Measurements from ENCODE around the gene C11orf91. TPM values are rescaled to one million over a fixed set of nuclear protein-coding genes. Genes with fewer than 3 reads are reported as not detected.

Gene C11orf91
- total and polyA plus RNA-seq, 2 of the 8 experiments (the other 6 are each of a cell fraction or from before 2014, with no cell fraction given), result not detected

DNA sequence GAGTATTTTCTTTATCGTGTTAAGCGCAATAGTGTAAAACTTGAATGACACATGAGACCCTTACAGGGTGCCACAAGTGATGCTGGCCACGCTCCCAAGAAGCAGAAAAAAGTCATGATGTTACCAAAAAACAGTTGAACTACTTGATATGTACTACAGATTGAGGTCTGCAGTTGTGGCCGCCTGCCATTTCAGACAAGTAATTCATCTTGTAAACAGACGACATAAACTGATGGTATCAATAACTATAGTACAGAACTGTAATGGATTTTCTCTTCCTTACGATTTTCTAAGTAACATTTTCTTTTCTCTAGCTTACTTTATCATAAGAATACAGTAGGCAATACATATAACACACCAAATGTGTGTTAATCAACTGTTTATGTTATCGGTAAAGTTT lies 30.1 kb upstream of the C11orf91 start:
- Histone ChIP-seq H2BK120ac (replicated peaks; ENCODE audit: low read depth, low read length) (no peak overlapping the region), H2BK15ac (ENCODE audit: low read length) (no peak overlapping the region), H2BK20ac (ENCODE audit: low read length) (no peak overlapping the region), H4K20me1 (replicated peaks in 1 of 2; ENCODE audit: control insufficient read depth in 1 of 2, insufficient read depth in 2 of 2, low read length in 2 of 2) (peaks cover 3 to 12% of the 10 kb centered on the region in 2 experiments), H2BK12ac (ENCODE audit: low read depth, low read length) (no peak overlapping the region), H2AK5ac (ENCODE audit: low read depth, low read length) (no peak overlapping the region), H3K9me3 (ENCODE audit: insufficient read depth in 2 of 2, low read depth in 1 of 2, low read length in 1 of 2) (no peaks in the 10 kb centered on the region), H3K4me1 (replicated peaks in 1 of 4; ENCODE audit: control insufficient read depth in 3 of 4, insufficient read depth in 4 of 4, low read length in 3 of 4) (peaks cover 0 to 6% (median 3%) of the 10 kb centered on the region in 4 experiments; a peak in 3 of 7 replicates), H3K79me1 (ENCODE audit: low read depth, low read length) (no peaks in the 10 kb centered on the region), H3K36me3 (ENCODE audit: control insufficient read depth in 2 of 4, insufficient read depth in 4 of 4, low read length in 3 of 4) (no peaks in the 10 kb centered on the region; a peak in 1 of 8 replicates), H3K18ac (ENCODE audit: extremely low read depth, low read length) (no peak overlapping the region), H4K5ac (ENCODE audit: insufficient read length, low read depth, low read length) (no peak overlapping the region), H3K23ac (ENCODE audit: insufficient read length) (no peak overlapping the region), H3K79me2 (ENCODE audit: control insufficient read depth in 1 of 2, insufficient read depth in 2 of 2, low read length in 2 of 2) (peaks cover 2 to 41% of the 10 kb centered on the region in 2 experiments; a peak in 3 of 4 replicates), H2BK5ac (ENCODE audit: low read depth, low read length) (no peak overlapping the region), H3K9ac (replicated peaks in 1 of 4; ENCODE audit: extremely low read depth in 1 of 4, low read depth in 3 of 4, low read length in 3 of 4) (no peak overlapping the region), H3K56ac (replicated peaks; ENCODE audit: insufficient read length, low read depth, low read length) (no peak overlapping the region), H3K14ac (ENCODE audit: insufficient read length) (no peak overlapping the region), H2AFZ (ENCODE audit: low read length) (no peak overlapping the region), H3K23me2 (ENCODE audit: low read depth, low read length) (no peaks in the 10 kb centered on the region; the same call in 1 of the 2 replicates), H3K4me3 (ENCODE audit: extremely low read depth in 1 of 4, insufficient read depth in 2 of 4, low read depth in 3 of 4, low read length in 4 of 4) (no peak overlapping the region), H3K27ac (ENCODE audit: low read depth, low read length) (no peak overlapping the region), H3K4me2 (ENCODE audit: insufficient read depth in 1 of 2, low read depth in 2 of 2, low read length in 2 of 2) (no peak overlapping the region), H4K91ac (replicated peaks; ENCODE audit: insufficient read length, low read length) (no peak overlapping the region), H3K27me3 (replicated peaks in 1 of 4; ENCODE audit: control insufficient read depth in 3 of 4, extremely low read depth in 1 of 4, insufficient read depth in 3 of 4, low read length in 3 of 4) (peaks cover 0 to 6% (median 4%) of the 10 kb centered on the region in 4 experiments; a peak in 3 of 7 replicates), H3K4ac (replicated peaks; ENCODE audit: insufficient read length, low read depth, low read length) (no peak overlapping the region), H4K8ac (ENCODE audit: extremely low read depth, insufficient read depth, low read length) (no peak overlapping the region)
- TF ChIP-seq CREB1 (IDR thresholded peaks at IDR 0.05) (no peak), TAF1 (IDR thresholded peaks at IDR 0.05; ENCODE audit: low read depth, low read length) (no peak)
- TF ChIP-seq, protein P1, sequence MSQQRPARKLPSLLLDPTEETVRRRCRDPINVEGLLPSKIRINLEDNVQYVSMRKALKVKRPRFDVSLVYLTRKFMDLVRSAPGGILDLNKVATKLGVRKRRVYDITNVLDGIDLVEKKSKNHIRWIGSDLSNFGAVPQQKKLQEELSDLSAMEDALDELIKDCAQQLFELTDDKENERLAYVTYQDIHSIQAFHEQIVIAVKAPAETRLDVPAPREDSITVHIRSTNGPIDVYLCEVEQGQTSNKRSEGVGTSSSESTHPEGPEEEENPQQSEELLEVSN (IDR thresholded peaks at IDR 0.05), result no peak
- 91% methylated on average over 7 of the region's 7 CpGs; no CpG with 5 or more reads in 1 of the 2 experiments for WGBS, 2 experiments (ENCODE audit: extremely low coverage in 1 of 2, insufficient coverage in 1 of 2, insufficient read length in 1 of 2, insufficient replicate concordance in 2 of 2, low coverage in 1 of 2, low lambda C conversion rate in 2 of 2, missing lambda C conversion rate in 1 of 2)
- FAIRE-seq (no peak), DNase-seq (ENCODE audit: low read depth in 1 of 2, low spot score in 2 of 2) (no peak)
- CTCF ChIA-PET (ENCODE audit: partially characterized antibody), result interaction anchor here (1.0 kb wide), 1 partner anchor 15 kb away, joined by 4 read pairs; no protein-coding TSS in a partner anchor
- POLR2A ChIA-PET (ENCODE audit: partially characterized antibody), result no interaction called here

All from H1 (cell line).